IPS-20b (cell line): ENCODE results near the gene NINJ1.

ENCODE experiments used
- H3K27ac ChIP-seq: one replicate; pipeline ENCODE4 v1.5.1; 2013; ENCODE audit warnings: low read length
- H3K27me3 ChIP-seq: 2 replicates; pipeline ENCODE4 v1.6.1; 2013; ENCODE audit warnings: mild to moderate bottlenecking, low read length, inconsistent platforms; ENCODE audit not compliant: insufficient read depth
- H3K36me3 ChIP-seq: 2 replicates; pipeline ENCODE4 v1.6.1; 2013; ENCODE audit warnings: low read depth, mild to moderate bottlenecking, inconsistent platforms, low read length, moderate library complexity; ENCODE audit not compliant: insufficient read depth
- H3K4me1 ChIP-seq: 2 replicates; pipeline ENCODE4 v1.6.1; 2013; ENCODE audit warnings: mild to moderate bottlenecking, control low read depth, inconsistent platforms, low read length, moderate library complexity; ENCODE audit not compliant: insufficient read depth
- H3K4me3 ChIP-seq: 2 replicates; pipeline ENCODE4 v1.5.1; 2013; ENCODE audit warnings: mild to moderate bottlenecking, low read length, inconsistent platforms
- H3K9ac ChIP-seq: 2 replicates; pipeline ENCODE4 v1.6.1; 2013; ENCODE audit warnings: low read depth, mild to moderate bottlenecking, inconsistent platforms, low read length, moderate library complexity
- H3K9me3 ChIP-seq: 2 replicates; pipeline ENCODE4 v1.6.1; 2013; ENCODE audit warnings: mild to moderate bottlenecking, low read depth, low read length, inconsistent platforms; ENCODE audit not compliant: insufficient read depth

Gene NINJ1

GRCh38 chr9:93171261-93171990 lies 37.4 kb upstream of the NINJ1 start:
- Histone ChIP-seq H3K36me3 (no peaks in the 10 kb centered on the region), H3K4me3 (no peak overlapping the region), H3K27ac (no peak overlapping the region), H3K4me1 (no peaks in the 10 kb centered on the region), H3K27me3 (no peaks in the 10 kb centered on the region), H3K9me3 (no peaks in the 10 kb centered on the region), H3K9ac (no peak overlapping the region)

DNA sequence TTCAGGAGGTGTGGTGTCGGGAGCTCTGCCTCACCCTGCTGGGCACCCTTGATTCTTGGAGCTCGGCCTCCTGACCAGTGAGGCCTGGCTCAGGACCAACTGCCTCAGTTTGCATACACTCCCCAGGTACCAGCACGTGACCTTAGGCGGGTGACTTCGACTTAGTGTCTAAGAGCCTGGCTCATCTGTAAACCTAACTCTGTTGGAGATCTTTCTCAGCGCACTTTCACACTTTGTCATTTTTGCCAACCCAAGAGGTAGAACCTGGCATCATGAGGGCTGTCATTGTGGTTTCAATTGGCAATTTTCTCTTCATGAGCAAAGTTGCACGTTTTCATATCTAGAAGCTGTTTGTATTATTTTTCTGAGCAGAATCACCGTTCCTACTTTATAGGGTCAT lies 36.5 kb upstream of the NINJ1 start:
- Histone ChIP-seq H3K4me3 (no peak overlapping the region), H3K27me3 (no peaks in the 10 kb centered on the region), H3K36me3 (no peaks in the 10 kb centered on the region), H3K9ac (no peak overlapping the region), H3K27ac (no peak overlapping the region), H3K9me3 (no peaks in the 10 kb centered on the region), H3K4me1 (no peaks in the 10 kb centered on the region)

DNA sequence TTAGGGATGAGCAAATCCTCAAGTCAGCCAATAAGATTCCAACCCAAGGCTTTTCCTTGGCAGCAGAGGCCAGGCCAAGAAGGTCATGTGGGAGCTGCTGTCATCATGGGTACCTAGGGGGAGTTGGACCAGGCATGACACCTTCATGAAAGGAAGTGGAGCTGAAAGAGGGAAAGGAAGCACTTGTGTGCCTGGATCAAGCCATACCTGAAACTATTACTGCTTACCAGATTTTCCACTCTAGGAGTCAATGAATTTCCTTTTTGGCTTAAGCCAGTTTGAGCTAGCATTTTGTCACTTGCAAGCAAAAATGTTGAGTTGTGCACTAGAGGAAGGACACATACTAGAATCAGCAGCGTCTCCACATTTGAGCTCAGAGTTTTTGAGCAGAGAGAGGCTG lies 35.4 kb upstream of the NINJ1 start:
- H3K27ac ChIP-seq, result no peak overlapping the region
- H3K4me3 ChIP-seq, result no peak overlapping the region
- H3K9ac ChIP-seq, result no peak overlapping the region
- H3K36me3 ChIP-seq, result no peaks in the 10 kb centered on the region
- no peaks in the 10 kb centered on the region for H3K27me3 ChIP-seq
- H3K9me3 ChIP-seq, result no peaks in the 10 kb centered on the region
- no peaks in the 10 kb centered on the region for H3K4me1 ChIP-seq

DNA sequence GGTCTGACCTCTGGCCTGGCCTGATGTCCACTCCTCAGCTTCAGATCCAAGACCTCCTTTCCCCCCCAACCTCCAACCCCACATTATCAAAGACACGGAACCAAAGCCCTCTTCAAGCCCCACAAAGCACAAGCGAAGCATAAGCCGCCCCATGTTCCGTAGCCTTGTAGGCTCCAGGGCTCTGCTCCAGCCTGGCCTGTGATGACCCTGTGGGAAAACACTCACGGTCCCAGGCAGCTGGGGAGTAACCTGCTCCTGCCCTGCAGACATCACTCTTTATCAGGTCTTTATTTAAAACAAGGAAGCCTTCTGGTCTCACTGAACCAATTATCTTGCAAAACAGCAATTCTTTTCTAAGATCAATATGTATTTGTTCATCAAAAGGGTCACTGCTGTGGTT lies 34.5 kb upstream of the NINJ1 start:
- Histone ChIP-seq H3K4me1 (no peaks in the 10 kb centered on the region), H3K36me3 (no peaks in the 10 kb centered on the region), H3K9me3 (no peaks in the 10 kb centered on the region), H3K27me3 (no peaks in the 10 kb centered on the region), H3K27ac (no peak overlapping the region), H3K4me3 (no peak overlapping the region), H3K9ac (no peak overlapping the region)

DNA sequence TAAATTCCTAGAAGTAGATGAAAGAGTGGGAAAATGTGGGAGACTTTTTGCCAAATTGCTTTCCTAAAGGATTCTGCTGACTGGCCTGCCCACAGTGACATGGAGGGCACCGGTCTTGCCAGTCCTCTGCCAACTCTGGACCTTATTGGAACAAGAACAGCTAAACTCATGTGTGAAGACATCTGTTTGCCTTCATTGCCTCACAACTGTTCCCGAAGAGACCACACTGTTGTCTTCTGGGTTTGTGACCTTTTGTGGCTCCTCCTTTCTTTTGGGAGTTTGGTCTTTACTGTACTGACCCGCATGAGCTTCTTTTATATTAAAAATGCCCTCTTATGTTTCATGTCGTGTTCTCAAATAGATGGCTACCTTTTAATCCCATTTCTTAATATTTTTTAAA lies 33.8 kb upstream of the NINJ1 start:
- no peak overlapping the region for H3K27ac ChIP-seq
- no peak overlapping the region for H3K4me3 ChIP-seq
- H3K27me3 ChIP-seq, result no peaks in the 10 kb centered on the region
- H3K9ac ChIP-seq, result no peak overlapping the region
- no peaks in the 10 kb centered on the region for H3K4me1 ChIP-seq
- no peaks in the 10 kb centered on the region for H3K36me3 ChIP-seq
- no peaks in the 10 kb centered on the region for H3K9me3 ChIP-seq

GRCh38 chr9:93167185-93167584 lies 33.1 kb upstream of the NINJ1 start:
- no peaks in the 10 kb centered on the region for H3K27me3 ChIP-seq
- no peaks in the 10 kb centered on the region for H3K9me3 ChIP-seq
- H3K4me3 ChIP-seq, result no peak overlapping the region
- H3K9ac ChIP-seq, result no peak overlapping the region
- no peaks in the 10 kb centered on the region for H3K36me3 ChIP-seq
- no peak overlapping the region for H3K27ac ChIP-seq
- no peaks in the 10 kb centered on the region for H3K4me1 ChIP-seq

DNA sequence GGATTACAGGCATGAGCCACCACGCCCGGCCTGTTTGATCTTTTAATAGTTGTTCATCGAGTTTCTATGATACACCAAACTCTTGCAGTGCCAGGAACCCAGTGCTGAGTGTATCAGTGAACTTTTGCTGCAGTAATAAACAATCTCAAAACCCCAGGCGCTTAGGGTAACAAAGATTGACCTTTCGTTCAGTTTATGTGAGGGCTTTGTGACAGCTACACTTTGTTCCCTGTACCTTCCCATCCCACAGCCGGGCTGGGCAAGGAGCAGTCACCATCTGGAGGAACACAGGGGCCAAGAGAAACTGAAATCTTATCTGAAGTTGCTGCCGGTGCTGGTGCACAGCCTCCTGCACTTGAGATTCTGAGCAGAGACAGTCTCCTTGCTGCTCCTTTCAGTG lies 32.6 kb upstream of the NINJ1 start:
- H3K27ac ChIP-seq, result no peak overlapping the region
- no peaks in the 10 kb centered on the region for H3K4me1 ChIP-seq
- H3K27me3 ChIP-seq, result no peaks in the 10 kb centered on the region
- no peak overlapping the region for H3K4me3 ChIP-seq
- H3K36me3 ChIP-seq, result no peaks in the 10 kb centered on the region
- no peak overlapping the region for H3K9ac ChIP-seq
- no peaks in the 10 kb centered on the region for H3K9me3 ChIP-seq

GRCh38 chr9:93164085-93164484 lies 30.0 kb upstream of the NINJ1 start:
- H3K27ac ChIP-seq, result no peak overlapping the region
- H3K9me3 ChIP-seq, result no peaks in the 10 kb centered on the region
- no peaks in the 10 kb centered on the region for H3K36me3 ChIP-seq
- H3K9ac ChIP-seq, result no peak overlapping the region
- no peak overlapping the region for H3K4me3 ChIP-seq
- H3K4me1 ChIP-seq, result no peaks in the 10 kb centered on the region
- no peaks in the 10 kb centered on the region for H3K27me3 ChIP-seq

GRCh38 chr9:93161786-93162562 lies 27.9 kb upstream of the NINJ1 start:
- Histone ChIP-seq H3K9me3 (no peaks in the 10 kb centered on the region), H3K36me3 (no peaks in the 10 kb centered on the region), H3K27me3 (no peaks in the 10 kb centered on the region), H3K27ac (no peak overlapping the region), H3K4me1 (no peaks in the 10 kb centered on the region), H3K4me3 (no peak overlapping the region), H3K9ac (no peak overlapping the region)

GRCh38 chr9:93159601-93160471 lies 25.8 kb upstream of the NINJ1 start:
- Histone ChIP-seq H3K36me3 (no peaks in the 10 kb centered on the region), H3K4me3 (no peak overlapping the region), H3K27ac (no peak overlapping the region), H3K27me3 (no peaks in the 10 kb centered on the region), H3K9ac (no peak overlapping the region), H3K9me3 (no peaks in the 10 kb centered on the region), H3K4me1 (no peaks in the 10 kb centered on the region)

- Histone ChIP-seq H3K9ac (no peak overlapping the region), H3K9me3 (no peaks in the 10 kb centered on the region), H3K36me3 (no peaks in the 10 kb centered on the region), H3K4me3 (no peak overlapping the region), H3K27ac (no peak overlapping the region), H3K4me1 (no peaks in the 10 kb centered on the region), H3K27me3 (no peaks in the 10 kb centered on the region)
Observed at GRCh38 chr9:93156475-93157008, 22.5 kb upstream of the NINJ1 start.
